B cell (primary cell): ENCODE results near the gene DSG3. TPM values are rescaled to one million over a fixed set of nuclear protein-coding genes. Genes with fewer than 3 reads are reported as not detected.

Experiments used
- ATAC-seq: fragments of 200-7000 bp; cut with Tn5 transposase; one replicate; pipeline ENCODE4 v1.10.0; 2021; ENCODE audit warnings: low read depth, mild to moderate bottlenecking, moderate number of reproducible peaks, moderate library complexity
- CTCF ChIA-PET: fragments of 350-600 bp; sonication (Branson Sonifier 250); formaldehyde crosslinking; loops from one replicate; lab custom pipeline; 2021; ENCODE audit warnings: antibody characterized with exemption, inconsistent platforms; lab: Charles Lee
- POLR2A ChIA-PET: fragments of 350-600 bp; sonication (Branson Sonifier 250); formaldehyde crosslinking; loops from one replicate; lab custom pipeline; 2021; ENCODE audit warnings: antibody characterized with exemption; lab: Charles Lee
- DNase-seq: peaks from one replicate; pipeline ENCODE4 v3.0.0; 2013
- H2AFZ ChIP-seq: 2 replicates; pipeline ENCODE4 v1.6.1; 2012; ENCODE audit warnings: mild to moderate bottlenecking, low read depth, low read length; ENCODE audit not compliant: insufficient read depth, poor library complexity, severe bottlenecking
- H3K27ac ChIP-seq, 2 donors: 1 replicate in 1 of 2; 2 replicates in 1 of 2; pipeline ENCODE4 v1.5.1; 2012 to 2013; ENCODE audit warnings: low read length in 2 of 2, mild to moderate bottlenecking in 2 of 2, moderate library complexity in 1 of 2
- H3K27me3 ChIP-seq, 4 experiments: fragments of 200-600 bp in 1 of 4; sonication (generic) in 1 of 4; replicated peaks in 1 of 4; 1 replicate in 2 of 4; 2 replicates in 2 of 4; pipeline versions ENCODE4 v1.6.1 to v1.7.0; 2013 to 2016; ENCODE audit warnings: low read length in 3 of 4, mild to moderate bottlenecking in 2 of 4, mixed read lengths in 1 of 4, moderate library complexity in 1 of 4; ENCODE audit not compliant: insufficient read depth in 4 of 4, control insufficient read depth in 3 of 4; ENCODE audit errors: control extremely low read depth in 1 of 4
- H3K36me3 ChIP-seq, 2 experiments: replicated peaks in 1 of 2; 1 replicate in 1 of 2; 2 replicates in 1 of 2; pipeline versions ENCODE4 v1.6.1 to v1.7.1; 2013; ENCODE audit warnings: low read length in 1 of 2; ENCODE audit not compliant: insufficient read depth in 2 of 2, control insufficient read depth in 1 of 2; ENCODE audit errors: control extremely low read depth in 1 of 2, extremely low read depth in 1 of 2
- H3K4me1 ChIP-seq, 2 donors: fragments of 200-600 bp in 1 of 2; sonication (generic) in 1 of 2; 1 replicate in 1 of 2; 2 replicates in 1 of 2; pipeline versions ENCODE4 v1.5.1 to v1.6.1; 2013 to 2017; ENCODE audit warnings: low read length in 2 of 2; ENCODE audit not compliant: control insufficient read depth in 2 of 2, insufficient read depth in 2 of 2
- H3K4me2 ChIP-seq: replicated peaks from 2 replicates; pipeline ENCODE3; 2012; ENCODE audit warnings: mild to moderate bottlenecking, low read depth, low read length; ENCODE audit not compliant: poor library complexity, severe bottlenecking
- H3K4me3 ChIP-seq, 5 experiments: fragments of 200-600 bp in 1 of 5; sonication (generic) in 1 of 5; 1 replicate in 3 of 5; 2 replicates in 2 of 5; pipeline versions ENCODE4 v1.5.1 to v1.7.0; 2011 to 2016; ENCODE audit warnings: low read length in 4 of 5, mild to moderate bottlenecking in 4 of 5, low read depth in 2 of 5, control low read depth in 1 of 5, moderate library complexity in 1 of 5; ENCODE audit not compliant: insufficient read depth in 1 of 5; ENCODE audit errors: control extremely low read depth in 1 of 5, extremely low read depth in 1 of 5
- H3K79me2 ChIP-seq: fragments of 200-600 bp; sonication (generic); one replicate; pipeline ENCODE4 v1.6.0; 2016; ENCODE audit warnings: low read length; ENCODE audit not compliant: control insufficient read depth, insufficient read depth
- H3K9ac ChIP-seq: fragments of 200-600 bp; sonication (generic); 2 replicates; pipeline ENCODE4 v1.6.1; 2017; ENCODE audit warnings: mild to moderate bottlenecking, low read length, moderate library complexity
- H3K9me3 ChIP-seq, 3 donors: one replicate each; pipeline versions ENCODE4 v1.6.1 to v1.7.1; 2013; ENCODE audit warnings: low read length in 2 of 3; ENCODE audit not compliant: control insufficient read depth in 2 of 3, insufficient read depth in 1 of 3; ENCODE audit errors: control extremely low read depth in 1 of 3
- H4K20me1 ChIP-seq: 2 replicates; pipeline ENCODE4 v1.6.0; 2012; ENCODE audit warnings: mild to moderate bottlenecking, low read length; ENCODE audit not compliant: insufficient read depth, control insufficient read depth, poor library complexity, severe bottlenecking
- H3K27ac Mint-ChIP-seq: one replicate; pipeline ENCODE4 v1.8.0; 2021; ENCODE audit warnings: mixed read lengths
- H3K27me3 Mint-ChIP-seq: one replicate; pipeline ENCODE4 v1.8.0; 2021; ENCODE audit warnings: mixed read lengths
- H3K4me1 Mint-ChIP-seq: one replicate; pipeline ENCODE4 v1.8.0; 2021; ENCODE audit warnings: mixed read lengths
- H3K4me3 Mint-ChIP-seq: one replicate; pipeline ENCODE4 v1.8.0; 2021; ENCODE audit warnings: mixed read lengths
- H3K9me3 Mint-ChIP-seq: one replicate; pipeline ENCODE4 v1.8.0; 2022; ENCODE audit warnings: mixed read lengths; ENCODE audit not compliant: insufficient read depth
- EZH2 ChIP-seq: IDR thresholded peaks from 2 replicates; pipeline ENCODE4 v1.6.1; 2012; ENCODE audit warnings: borderline replicate concordance, low read depth, mild to moderate bottlenecking, moderate library complexity, low read length; ENCODE audit not compliant: insufficient read depth, poor library complexity, severe bottlenecking
- WGBS: methylation state at CpG from one replicate; pipeline ENCODE4 v1.1.5; 2013; ENCODE audit warnings: missing lambda C conversion rate; ENCODE audit not compliant: insufficient coverage; 5-methylcytosine and 5-hydroxymethylcytosine counted together
- intact Hi-C: fragments of 100-400 bp; cut with micrococcal nuclease; formaldehyde crosslinking; loops from one replicate; pipeline ENCODE4 v1.10.0; 2022
- polyA plus RNA-seq: library from polyadenylated mRNA; depleted of rRNA; stranded (reverse); fragments of >200 nt; gene quantifications from 2 replicates; pipeline ENCODE4 v1.2.3, GENCODE V29; 2012
- total RNA-seq, 2 donors: library from RNA; stranded (reverse); fragments of 120-200 nt in 1 of 2; gene quantifications; 1 replicate in 1 of 2; 2 replicates in 1 of 2; pipeline versions ENCODE4 v1.2.3 to v1.2.4, GENCODE V29; 2013 to 2022
- TF ChIP-seq, protein P1 (sequence below): fragments of 200-600 bp; IDR thresholded peaks from one replicate; pipeline ENCODE4 v1.8.0; 2022; ENCODE audit warnings: antibody characterized with exemption, mild to moderate bottlenecking

DSG3 gene
- total and polyA plus RNA-seq, 2 donors (not counting 1 experiment from before 2014, with no cell fraction given): not detected

GRCh38 chr18:31478688-31479087 lies 31.1 kb downstream of the DSG3 start:
- Mint-ChIP-seq H3K4me3 (no peak overlapping the region), H3K27me3 (peaks cover 15% of the 10 kb centered on the region), H3K9me3 (no peaks in the 10 kb centered on the region), H3K27ac (no peak overlapping the region), H3K4me1 (no peaks in the 10 kb centered on the region)
- WGBS: 97% methylated on average over 8 of the region's 10 CpGs
- DNase-seq: no peak
- Histone ChIP-seq H3K4me1 (no peaks in the 10 kb centered on the region), H3K36me3 (no peaks in the 10 kb centered on the region), H3K27me3 (no peaks in the 10 kb centered on the region), H3K79me2 (no peaks in the 10 kb centered on the region), H3K4me3 (no peak overlapping the region), H3K27ac (no peak overlapping the region), H2AFZ (no peak overlapping the region), H4K20me1 (no peaks in the 10 kb centered on the region), H3K9ac (no peak overlapping the region), H3K4me2 (no peak overlapping the region), H3K9me3 (no peaks in the 10 kb centered on the region)
- TF ChIP-seq, protein P1, sequence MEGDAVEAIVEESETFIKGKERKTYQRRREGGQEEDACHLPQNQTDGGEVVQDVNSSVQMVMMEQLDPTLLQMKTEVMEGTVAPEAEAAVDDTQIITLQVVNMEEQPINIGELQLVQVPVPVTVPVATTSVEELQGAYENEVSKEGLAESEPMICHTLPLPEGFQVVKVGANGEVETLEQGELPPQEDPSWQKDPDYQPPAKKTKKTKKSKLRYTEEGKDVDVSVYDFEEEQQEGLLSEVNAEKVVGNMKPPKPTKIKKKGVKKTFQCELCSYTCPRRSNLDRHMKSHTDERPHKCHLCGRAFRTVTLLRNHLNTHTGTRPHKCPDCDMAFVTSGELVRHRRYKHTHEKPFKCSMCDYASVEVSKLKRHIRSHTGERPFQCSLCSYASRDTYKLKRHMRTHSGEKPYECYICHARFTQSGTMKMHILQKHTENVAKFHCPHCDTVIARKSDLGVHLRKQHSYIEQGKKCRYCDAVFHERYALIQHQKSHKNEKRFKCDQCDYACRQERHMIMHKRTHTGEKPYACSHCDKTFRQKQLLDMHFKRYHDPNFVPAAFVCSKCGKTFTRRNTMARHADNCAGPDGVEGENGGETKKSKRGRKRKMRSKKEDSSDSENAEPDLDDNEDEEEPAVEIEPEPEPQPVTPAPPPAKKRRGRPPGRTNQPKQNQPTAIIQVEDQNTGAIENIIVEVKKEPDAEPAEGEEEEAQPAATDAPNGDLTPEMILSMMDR: no peak
- TF ChIP-seq EZH2: no peak
- ChIA-PET CTCF (no interaction called here), POLR2A (no interaction called here)
- intact Hi-C loops: no loop called here
- no peak for ATAC-seq

DNA sequence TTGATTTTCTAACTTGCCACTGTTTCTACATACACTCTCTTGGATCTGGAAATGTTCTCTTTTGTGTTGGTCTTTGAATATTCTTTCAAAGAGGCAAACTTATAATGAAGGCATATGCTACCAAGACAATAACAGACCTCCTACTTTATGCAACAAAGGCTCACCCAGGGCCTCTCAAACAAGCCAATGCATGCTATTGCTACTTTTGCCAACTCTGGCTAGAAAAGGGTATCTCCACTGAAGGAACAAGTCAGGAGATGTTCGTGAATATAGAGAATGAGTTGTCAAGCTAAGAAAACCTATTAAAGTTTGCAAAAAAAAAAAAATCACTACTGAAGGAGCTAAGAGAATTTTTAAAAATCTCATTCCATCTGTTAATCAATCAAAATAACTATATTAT lies 34.5 kb downstream of the DSG3 start:
- Histone ChIP-seq H3K36me3 (no peaks in the 10 kb centered on the region), H3K4me3 (no peak overlapping the region), H3K27me3 (no peaks in the 10 kb centered on the region), H4K20me1 (no peaks in the 10 kb centered on the region), H3K27ac (no peak overlapping the region), H3K4me1 (no peaks in the 10 kb centered on the region), H3K9me3 (no peaks in the 10 kb centered on the region), H3K4me2 (no peak overlapping the region), H2AFZ (no peak overlapping the region), H3K79me2 (no peaks in the 10 kb centered on the region), H3K9ac (no peak overlapping the region)
- Mint-ChIP-seq H3K27me3 (peaks cover 10% of the 10 kb centered on the region), H3K4me1 (no peaks in the 10 kb centered on the region), H3K27ac (no peak overlapping the region), H3K9me3 (no peaks in the 10 kb centered on the region), H3K4me3 (no peak overlapping the region)
- TF ChIP-seq EZH2: no peak
- TF ChIP-seq, protein P1: no peak
- DNase-seq (no peak), ATAC-seq (no peak)
- ChIA-PET CTCF (no interaction called here), POLR2A (no interaction called here)
- no CpG with 5 or more reads among the region's 1 CpG for WGBS
- intact Hi-C loops: no loop called here
